Epithelial cell of esophagus (primary cell): ENCODE measurements around the gene PKP2.

Experiments
- DNase-seq: peaks from one replicate; pipeline ENCODE4 v3.0.0; 2010; ENCODE audit warnings: low read depth
- H3K4me3 ChIP-seq: 2 replicates; pipeline ENCODE4 v1.5.1; 2011; ENCODE audit warnings: mild to moderate bottlenecking, low read length, control low read depth
- TF ChIP-seq, protein P1 (sequence below): IDR thresholded peaks from 2 replicates; pipeline ENCODE4 v1.5.1; 2011; ENCODE audit warnings: low read depth, mild to moderate bottlenecking, low read length, control low read depth, inconsistent platforms; ENCODE audit not compliant: insufficient read depth; ENCODE audit errors: missing control alignments

PKP2 gene

DNA sequence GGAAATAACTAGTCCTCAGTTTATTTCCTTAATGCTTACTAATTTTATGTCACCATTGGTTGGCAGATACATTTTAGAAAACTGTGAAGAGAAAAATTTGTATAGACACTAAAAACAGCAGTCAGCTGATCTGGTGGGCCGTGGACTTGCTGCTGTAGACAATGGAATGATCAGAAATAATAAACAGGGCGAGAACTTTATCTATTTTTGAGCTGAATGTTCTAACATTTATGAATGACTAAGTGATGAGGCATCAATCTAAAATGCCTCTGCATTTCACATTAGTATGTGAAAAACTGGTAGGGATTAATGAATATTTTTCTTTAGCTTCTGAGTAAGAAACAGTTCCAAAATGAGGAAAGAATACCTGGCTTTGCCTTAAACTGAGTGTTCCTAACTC, 24.8 kb upstream of the PKP2 start:
- TF ChIP-seq, protein P1, sequence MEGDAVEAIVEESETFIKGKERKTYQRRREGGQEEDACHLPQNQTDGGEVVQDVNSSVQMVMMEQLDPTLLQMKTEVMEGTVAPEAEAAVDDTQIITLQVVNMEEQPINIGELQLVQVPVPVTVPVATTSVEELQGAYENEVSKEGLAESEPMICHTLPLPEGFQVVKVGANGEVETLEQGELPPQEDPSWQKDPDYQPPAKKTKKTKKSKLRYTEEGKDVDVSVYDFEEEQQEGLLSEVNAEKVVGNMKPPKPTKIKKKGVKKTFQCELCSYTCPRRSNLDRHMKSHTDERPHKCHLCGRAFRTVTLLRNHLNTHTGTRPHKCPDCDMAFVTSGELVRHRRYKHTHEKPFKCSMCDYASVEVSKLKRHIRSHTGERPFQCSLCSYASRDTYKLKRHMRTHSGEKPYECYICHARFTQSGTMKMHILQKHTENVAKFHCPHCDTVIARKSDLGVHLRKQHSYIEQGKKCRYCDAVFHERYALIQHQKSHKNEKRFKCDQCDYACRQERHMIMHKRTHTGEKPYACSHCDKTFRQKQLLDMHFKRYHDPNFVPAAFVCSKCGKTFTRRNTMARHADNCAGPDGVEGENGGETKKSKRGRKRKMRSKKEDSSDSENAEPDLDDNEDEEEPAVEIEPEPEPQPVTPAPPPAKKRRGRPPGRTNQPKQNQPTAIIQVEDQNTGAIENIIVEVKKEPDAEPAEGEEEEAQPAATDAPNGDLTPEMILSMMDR = no peak
- DNase-seq = peak; percentile 60

DNA sequence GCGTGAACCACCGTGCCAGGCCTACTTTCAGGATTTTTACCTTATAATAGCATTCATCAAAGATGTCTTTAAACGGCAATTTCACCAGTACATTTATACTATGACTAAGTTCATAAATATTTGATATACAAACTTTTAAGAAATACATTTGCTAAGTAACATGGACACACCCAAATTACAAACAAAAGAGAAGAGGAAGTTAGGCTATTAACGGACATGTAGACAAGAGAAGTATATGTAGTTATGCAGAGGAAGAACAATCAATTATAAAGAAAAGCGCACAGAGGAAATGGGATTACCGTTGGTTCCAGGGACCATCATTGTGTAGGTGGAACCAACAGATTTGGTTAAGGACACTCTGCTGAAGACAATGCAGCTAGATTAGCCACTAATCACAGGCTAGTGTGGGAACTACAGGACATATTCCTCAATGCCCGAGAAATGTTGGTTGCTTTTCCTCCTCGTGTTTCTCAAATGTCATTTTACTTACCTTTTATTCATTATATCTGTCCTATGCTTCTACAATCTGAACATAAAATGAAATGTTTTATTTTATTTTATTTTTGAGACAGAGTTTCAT, 24.0 kb upstream of the PKP2 start:
- TF ChIP-seq, protein P1 = peak; percentile 10

More for the DNA sequence above, 24.8 kb upstream of the PKP2 start:
- no peak overlapping the region for H3K4me3 ChIP-seq

DNA sequence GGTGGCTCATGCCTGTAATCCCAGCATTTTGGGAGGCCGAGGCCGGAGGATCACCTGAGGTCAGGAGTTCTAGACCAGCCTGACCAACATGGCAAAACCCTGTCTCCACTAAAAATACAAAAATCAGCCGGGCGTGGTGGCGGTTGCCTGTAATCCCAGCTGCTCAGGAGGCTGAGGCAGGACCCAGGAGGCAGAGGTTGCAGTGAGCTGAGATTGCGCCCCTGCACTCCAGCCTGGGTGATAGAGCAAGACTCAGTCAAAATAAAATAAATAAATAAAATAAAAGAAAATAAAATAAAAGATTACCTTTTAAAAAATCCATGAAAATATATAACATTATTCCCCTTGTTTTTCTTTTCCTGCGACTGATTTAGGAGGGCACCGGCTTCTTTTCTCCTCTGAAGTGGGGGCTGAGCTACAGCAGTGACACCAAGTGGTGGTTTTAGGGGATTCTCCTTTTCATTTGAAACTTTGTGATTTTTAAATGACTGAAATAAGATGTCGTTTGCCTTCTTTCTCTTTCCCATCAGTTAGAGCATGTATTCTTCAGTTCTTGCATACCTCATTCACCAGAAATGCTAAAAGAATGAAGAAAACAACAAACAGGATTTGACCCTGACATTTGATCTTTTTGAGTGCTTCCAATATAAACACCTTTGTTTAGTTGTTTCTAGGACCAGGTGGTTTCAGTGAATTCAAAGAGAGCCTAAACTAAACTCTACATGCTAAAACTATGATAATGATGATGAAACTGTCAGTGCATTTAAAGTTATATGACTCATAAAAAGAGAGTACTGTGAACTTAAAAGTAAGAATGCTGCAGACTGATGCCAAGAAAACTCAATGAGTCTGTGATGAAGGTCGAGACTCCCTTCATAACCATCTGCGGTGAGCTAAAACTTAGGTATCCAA, 22.6 kb upstream of the PKP2 start:
- no peak overlapping the region for H3K4me3 ChIP-seq
- DNase-seq = peak; percentile 86
- TF ChIP-seq, protein P1 = peak; percentile 38

More for the DNA sequence above, 24.0 kb upstream of the PKP2 start:
- no peak overlapping the region for H3K4me3 ChIP-seq
- peak; percentile 72 for DNase-seq

DNA sequence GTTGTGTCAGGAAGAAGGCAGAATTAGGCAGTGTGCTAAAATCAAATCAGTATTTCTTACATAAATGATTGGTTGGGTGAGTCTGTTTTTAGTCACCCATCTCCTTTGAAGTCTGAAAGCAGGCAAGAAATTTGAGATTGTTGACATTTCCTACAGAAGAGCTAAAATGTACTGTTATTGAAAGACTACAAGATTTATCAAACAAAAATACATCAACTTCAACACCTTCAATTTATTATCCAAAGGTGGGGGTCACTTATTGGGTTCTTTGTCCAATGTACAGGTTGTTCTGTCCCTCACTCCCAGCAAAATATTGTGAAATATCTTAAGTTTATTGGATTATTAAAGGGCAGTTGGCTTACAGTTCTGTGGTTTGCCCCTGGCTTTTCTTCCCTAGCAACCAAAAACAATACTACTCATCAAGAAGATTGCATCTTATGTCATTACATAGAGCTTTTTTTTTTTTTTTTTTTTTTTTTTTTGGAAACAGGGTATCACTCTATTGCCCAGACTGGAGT, 20.6 kb upstream of the PKP2 start:
- TF ChIP-seq, protein P1 = no peak
- DNase-seq = peak; percentile 71
- H3K4me3 ChIP-seq = no peak overlapping the region

DNA sequence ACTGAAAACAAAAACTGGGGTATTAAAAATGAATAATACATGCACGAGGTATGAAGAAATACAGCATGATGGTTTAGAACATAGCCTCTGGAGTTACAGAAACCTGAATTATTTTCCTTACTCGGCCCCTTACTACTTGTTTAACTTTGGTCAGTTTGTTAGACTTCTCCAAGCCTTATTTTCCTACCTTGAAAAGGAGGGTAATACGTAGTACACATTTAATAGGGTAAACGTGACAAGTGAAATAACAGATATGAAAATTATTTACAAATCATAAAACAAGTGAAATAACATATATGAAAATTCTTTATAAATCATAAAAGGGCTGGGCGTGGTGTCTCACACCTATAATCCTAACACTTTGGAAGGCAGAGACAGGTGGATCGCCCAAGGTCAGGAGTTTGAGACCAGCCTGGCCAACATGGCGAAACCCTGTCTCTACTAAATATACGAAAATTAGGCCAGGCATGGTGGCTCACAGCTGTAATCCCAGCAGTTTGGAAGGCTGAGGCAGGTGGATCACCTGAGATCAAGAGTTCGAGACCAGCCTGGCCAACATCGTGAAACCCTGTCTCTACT, 11.4 kb upstream of the PKP2 start:
- TF ChIP-seq, protein P1 = no peak
- H3K4me3 ChIP-seq = no peak overlapping the region
- no peak for DNase-seq

DNA sequence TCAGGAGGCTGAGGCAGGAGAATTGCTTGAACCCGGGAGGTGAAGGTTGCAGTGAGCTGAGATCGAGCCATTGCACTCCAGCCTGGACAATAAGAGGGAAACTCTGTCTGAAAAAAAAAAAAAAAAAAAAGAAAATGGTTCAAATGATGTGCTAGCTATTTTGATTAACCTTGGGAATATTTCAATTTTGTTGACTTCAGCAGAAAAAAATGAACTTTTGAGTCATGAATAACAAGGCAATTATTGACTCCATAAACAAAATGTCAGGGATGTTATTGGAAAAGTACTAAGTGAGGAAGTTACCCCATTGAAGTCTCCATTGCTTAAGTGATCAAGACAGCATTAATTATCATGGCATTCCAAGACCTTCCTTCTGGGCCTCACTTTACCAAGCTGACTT, 10.6 kb upstream of the PKP2 start:
- DNase-seq = no peak
- TF ChIP-seq, protein P1 = no peak
- no peak overlapping the region for H3K4me3 ChIP-seq
